ENCODE results near the gene SYT5. TPM values are rescaled to one million over a fixed set of nuclear protein-coding genes. Genes with fewer than 3 reads are reported as not detected.

The SYT5 gene
- total and polyA plus RNA-seq, 2 donors (not counting 3 experiments of a cell fraction or from before 2014, with no cell fraction given) = 0.42 TPM; not detected in 1

GRCh38 chr19:55216461-55217198 is 36.5 kb upstream of the SYT5 start:
- Histone ChIP-seq H3K9ac (replicated peaks; ENCODE audit: extremely low read depth, insufficient read depth, low read length) (peak overlapping the region; percentile 21), H3K27ac (ENCODE audit: insufficient read depth, low read depth, low read length) (peak overlapping the region; percentile 65), H4K20me1 (replicated peaks; ENCODE audit: control insufficient read depth, extremely low read depth, insufficient read depth, low read length) (no peaks in the 10 kb centered on the region), H3K79me2 (ENCODE audit: control insufficient read depth, insufficient read depth, low read length) (no peaks in the 10 kb centered on the region), H2AFZ (ENCODE audit: low read depth, low read length) (no peak overlapping the region), H3K9me1 (replicated peaks; ENCODE audit: control insufficient read depth, extremely low read depth, insufficient read depth, low read length) (no peaks in the 10 kb centered on the region), H3K4me3 (replicated peaks in 1 of 3; ENCODE audit: insufficient read depth in 1 of 3, low read depth in 1 of 3, low read length in 3 of 3) (peak overlapping the region in 1 of 3 experiments; percentile 3), H3K4me1 (ENCODE audit: control insufficient read depth, extremely low read depth, insufficient read depth, low read length) (peaks cover 9% of the 10 kb centered on the region), H3K9me3 (replicated peaks; ENCODE audit: control insufficient read depth, insufficient read depth, low read length) (no peaks in the 10 kb centered on the region), H3K27me3 (ENCODE audit: control insufficient read depth in 2 of 2, insufficient read depth in 2 of 2, low read length in 2 of 2) (no peaks in the 10 kb centered on the region), H3K36me3 (ENCODE audit: control insufficient read depth in 2 of 2, extremely low read depth in 1 of 2, insufficient read depth in 2 of 2, low read length in 2 of 2) (no peaks in the 10 kb centered on the region), H3K4me2 (ENCODE audit: insufficient read depth, low read length) (peak overlapping the region; percentile 55)
- BruUV-seq (replicated peaks) = no TSS peak
- CTCF ChIA-PET = interaction anchor here (0.8 to 1.6 kb wide), 7 partner anchors 10 to 99 kb away, joined by 3 to 13 read pairs (median 4); partner anchors contain the start of genes DNAAF3, PPP1R12C and PPP6R1
- POLR2A ChIA-PET = interaction anchor here (1.0 to 1.1 kb wide), 2 partner anchors 18 to 43 kb away, joined by 3 to 15 read pairs; partner anchors contain the start of gene PPP6R1
- TF ChIP-seq POLR2A (IDR thresholded peaks at IDR 0.05; ENCODE audit: low read depth, low read length) (no peak), FOS (IDR thresholded peaks at IDR 0.05; ENCODE audit: borderline replicate concordance, insufficient read depth, low read length) (peak; percentile 98), GATA2 (IDR thresholded peaks at IDR 0.05; ENCODE audit: insufficient read depth, insufficient read length, low read depth, low read length) (peak; percentile 28), MYC (IDR thresholded peaks at IDR 0.05; ENCODE audit: low read depth, low read length) (peak; percentile 50), EZH2 (IDR thresholded peaks at IDR 0.05; ENCODE audit: borderline replicate concordance, low read depth, low read length, severe bottlenecking) (no peak), CTCF (IDR thresholded peaks at IDR 0.05; ENCODE audit: extremely low read depth in 1 of 2, insufficient read depth in 1 of 2, low read depth in 1 of 2, low read length in 2 of 2) (no peak), JUN (IDR thresholded peaks at IDR 0.05; ENCODE audit: borderline replicate concordance, insufficient read depth, insufficient read length, low read depth) (peak; percentile 91), POLR2AphosphoS5 (IDR thresholded peaks at IDR 0.05; ENCODE audit: insufficient read depth, low read depth, low read length) (peak; percentile 68), MAX (IDR thresholded peaks at IDR 0.05; ENCODE audit: insufficient read depth, insufficient read length) (peak; percentile 40)
- dilution Hi-C loops (cut with MboI; ENCODE audit: extremely low pct_ligation_motif_present, low sequenced_read_pairs) = no loop called here
- DNase-seq (ENCODE audit: low read depth, low spot score) = peak; percentile 97
- FAIRE-seq = peak; percentile 99
- intact Hi-C loops (cut with micrococcal nuclease) = loop anchor here (1.0 to 5.0 kb wide), 4 partner anchors 43 to 169 kb away; partner anchors contain the start of genes DNAAF3, KMT5C, PPP6R1 and RPL28

Measured in endothelial cell of umbilical vein (primary cell).